ENCODE measurements around the gene HNRNPA2B1. TPM values are rescaled to one million over a fixed set of nuclear protein-coding genes. Genes with fewer than 3 reads are reported as not detected.
"Not testable (repeated sequence)": the region's sequence is repeated elsewhere in the genome, so short reads cannot be mapped to it uniquely, and the experiment has no call there.

HNRNPA2B1 gene
- total RNA-seq, 2 experiments from 2014 or later: 968 to 975 TPM

DNA sequence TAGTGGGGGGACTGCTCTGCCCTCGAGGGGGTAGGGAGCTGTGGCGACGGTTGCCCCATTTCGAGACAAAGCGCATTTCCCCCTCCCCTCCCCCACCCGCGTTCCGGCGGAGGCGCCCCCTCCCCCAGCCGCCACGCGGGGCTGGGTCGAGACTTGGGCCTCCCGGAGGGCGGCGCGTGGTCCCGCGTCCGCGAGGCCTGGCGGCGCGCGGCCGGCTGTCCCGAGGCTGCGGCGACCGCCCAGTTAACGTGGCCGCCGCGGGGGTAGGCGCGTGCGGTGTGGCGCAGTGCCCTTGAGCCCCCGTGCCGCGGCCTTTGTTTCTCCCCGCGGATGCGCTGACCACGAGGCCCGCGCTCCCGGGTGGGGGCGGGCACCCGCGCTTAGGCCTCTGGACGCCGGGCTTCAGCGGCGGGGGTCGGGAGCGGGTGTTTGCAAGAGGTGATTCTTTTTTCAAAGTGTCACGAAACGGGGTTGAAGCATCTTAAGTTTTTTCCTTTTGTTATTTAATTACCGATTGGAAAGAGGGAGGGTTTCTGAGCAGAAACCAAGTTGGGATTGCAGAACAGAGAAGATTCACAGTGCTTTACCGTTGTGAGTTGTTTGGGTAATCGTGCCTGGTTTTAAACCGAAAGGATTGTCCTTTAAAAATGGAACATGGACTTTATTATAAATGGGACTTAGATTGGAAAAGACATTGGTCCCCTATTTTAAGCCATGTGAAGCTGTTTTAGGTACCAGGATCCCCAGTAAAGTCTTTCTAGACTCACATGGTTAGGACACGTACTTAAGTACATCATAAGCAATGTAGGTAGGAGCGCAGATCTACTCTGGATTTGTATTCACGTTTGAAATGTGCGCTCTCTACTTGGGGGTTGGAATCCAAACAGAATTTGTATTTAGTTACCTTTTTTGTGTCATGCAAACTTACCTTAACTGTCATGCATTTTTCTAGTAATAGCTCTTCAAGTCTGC, 1.8 kb upstream of the HNRNPA2B1 start:
- peak overlapping the region; percentile 91 for H3K4me3 Mint-ChIP-seq
- H3K9me3 Mint-ChIP-seq: no peaks in the 10 kb centered on the region
- H3K27me3 Mint-ChIP-seq: peaks cover 24% of the 10 kb centered on the region
- peak; percentile 66 for DNase-seq
- H3K36me3 Mint-ChIP-seq: peaks cover 74% of the 10 kb centered on the region
- peaks cover 41% of the 10 kb centered on the region for H3K4me1 Mint-ChIP-seq
- H3K27ac Mint-ChIP-seq: peak overlapping the region; percentile 95

DNA sequence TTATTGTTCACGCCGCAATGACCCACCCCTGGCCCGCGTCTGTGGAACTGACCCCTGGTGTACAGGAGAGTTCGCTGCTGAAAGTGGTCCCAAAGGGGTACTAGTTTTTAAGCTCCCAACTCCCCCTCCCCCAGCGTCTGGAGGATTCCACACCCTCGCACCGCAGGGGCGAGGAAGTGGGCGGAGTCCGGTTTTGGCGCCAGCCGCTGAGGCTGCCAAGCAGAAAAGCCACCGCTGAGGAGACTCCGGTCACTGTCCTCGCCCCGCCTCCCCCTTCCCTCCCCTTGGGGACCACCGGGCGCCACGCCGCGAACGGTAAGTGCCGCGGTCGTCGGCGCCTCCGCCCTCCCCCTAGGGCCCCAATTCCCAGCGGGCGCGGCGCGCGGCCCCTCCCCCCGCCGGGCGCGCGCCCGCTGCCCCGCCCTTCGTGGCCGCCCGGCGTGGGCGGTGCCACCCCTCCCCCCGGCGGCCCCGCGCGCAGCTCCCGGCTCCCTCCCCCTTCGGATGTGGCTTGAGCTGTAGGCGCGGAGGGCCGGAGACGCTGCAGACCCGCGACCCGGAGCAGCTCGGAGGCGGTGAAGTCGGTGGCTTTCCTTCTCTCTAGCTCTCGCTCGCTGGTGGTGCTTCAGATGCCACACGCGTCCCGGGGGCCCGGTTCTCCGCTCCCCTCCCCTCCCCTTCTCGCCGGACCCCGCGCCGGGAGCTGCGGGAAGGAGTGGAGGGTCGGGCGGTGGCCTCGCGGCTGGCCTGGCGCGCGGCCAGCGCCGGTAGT, 887 bp upstream of the HNRNPA2B1 start, which contains the start of gene CBX3:
Gene CBX3 (plus strand): TSS at position 499 of the 772 bp plus-strand sequence. CDS start 1,254 bp downstream, outside the sequence.
- H3K36me3 Mint-ChIP-seq: peaks cover 76% of the 10 kb centered on the region
- H3K9me3 Mint-ChIP-seq: no peaks in the 10 kb centered on the region
- DNase-seq: peak; percentile 94
- peaks cover 24% of the 10 kb centered on the region for H3K27me3 Mint-ChIP-seq
- peak within 1 kb of the TSS; percentile 100 for H3K4me3 Mint-ChIP-seq
- H3K27ac Mint-ChIP-seq: peak within 1 kb of the TSS; percentile 100
- H3K4me1 Mint-ChIP-seq: peaks cover 38% of the 10 kb centered on the region

DNA sequence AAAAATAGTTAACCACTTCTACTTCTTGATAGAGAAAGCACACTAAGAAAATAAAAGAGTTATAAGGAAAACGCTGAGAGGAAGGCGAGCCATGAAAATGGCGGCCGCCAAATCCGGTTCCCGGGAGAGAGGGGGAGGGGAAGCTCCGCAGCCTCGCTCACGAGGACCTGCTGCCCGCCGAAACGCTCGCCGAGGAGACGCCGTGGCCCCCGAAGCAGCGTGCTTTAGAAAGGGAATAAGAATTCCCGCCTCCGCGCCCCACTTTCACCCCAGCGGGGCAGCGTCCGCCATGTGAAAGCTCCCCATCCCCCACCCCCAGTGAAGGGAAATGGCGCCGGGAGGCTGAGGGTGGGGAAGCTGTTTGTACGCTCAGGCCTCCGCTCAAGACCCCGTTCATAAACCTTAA, 505 bp downstream of the HNRNPA2B1 start:
- DNase-seq: peak; percentile 77
- Mint-ChIP-seq H3K27me3 (peaks cover 24% of the 10 kb centered on the region), H3K4me1 (peaks cover 37% of the 10 kb centered on the region), H3K27ac (peak overlapping the region; percentile 100), H3K9me3 (no peaks in the 10 kb centered on the region), H3K4me3 (peak overlapping the region; percentile 100), H3K36me3 (peaks cover 79% of the 10 kb centered on the region)

DNA sequence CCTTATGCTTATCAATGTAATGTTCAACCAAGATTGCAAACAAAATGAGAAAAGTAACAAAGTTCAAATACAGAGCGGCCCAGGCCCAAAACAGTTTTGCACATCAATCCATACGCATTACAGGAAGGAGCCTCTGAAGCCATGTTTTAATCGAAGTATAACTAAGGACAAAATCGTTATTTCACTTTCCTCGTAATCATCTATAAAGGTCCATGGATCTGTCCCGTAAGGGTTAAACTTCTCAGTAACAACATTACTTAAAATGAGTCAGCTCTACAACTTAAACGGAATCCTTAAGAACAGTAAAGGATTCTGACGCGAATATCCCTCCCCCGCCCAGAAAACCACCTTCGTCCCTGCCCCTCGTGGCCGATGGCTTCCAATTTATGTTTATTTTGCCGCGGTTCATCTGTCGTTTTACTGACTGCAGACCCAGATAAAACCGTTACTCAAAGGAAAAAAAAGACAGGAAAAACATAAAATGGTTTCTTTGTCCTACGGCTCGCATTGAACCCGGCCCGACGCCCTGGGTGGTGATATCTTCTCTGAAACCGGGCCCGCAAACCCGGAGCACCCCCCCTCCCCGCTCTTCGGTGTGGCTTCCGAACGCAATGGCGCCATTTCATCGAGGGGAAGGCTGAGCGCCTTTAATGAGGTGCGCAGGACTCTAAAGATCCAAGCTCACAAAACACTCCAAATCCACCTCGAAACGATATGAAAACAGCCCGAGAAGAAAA, 1.1 kb downstream of the HNRNPA2B1 start:
- H3K9me3 Mint-ChIP-seq: no peaks in the 10 kb centered on the region
- H3K4me3 Mint-ChIP-seq: peak overlapping the region; percentile 100
- peaks cover 35% of the 10 kb centered on the region for H3K4me1 Mint-ChIP-seq
- DNase-seq: peak; percentile 58
- peaks cover 78% of the 10 kb centered on the region for H3K36me3 Mint-ChIP-seq
- peak overlapping the region; percentile 100 for H3K27ac Mint-ChIP-seq
- H3K27me3 Mint-ChIP-seq: peaks cover 24% of the 10 kb centered on the region

DNA sequence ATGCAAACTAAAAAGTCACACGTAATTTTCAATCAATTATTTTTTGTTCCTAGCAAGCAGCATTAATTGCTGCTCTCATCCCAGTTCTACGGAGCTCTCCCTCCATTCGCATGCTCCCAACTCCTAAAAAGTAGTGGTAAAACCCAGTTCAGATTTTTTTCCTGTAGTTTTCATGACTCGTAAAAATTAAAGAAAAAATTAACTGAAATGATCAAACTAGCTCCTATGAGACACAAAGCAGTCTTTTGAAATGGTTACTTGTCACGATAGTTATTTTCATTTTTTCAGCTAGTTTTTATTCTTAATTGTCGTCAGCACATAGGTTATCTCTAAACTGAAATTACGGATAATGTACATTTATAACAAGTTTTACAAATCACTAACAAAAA, 1.8 kb downstream of the HNRNPA2B1 start:
- Mint-ChIP-seq H3K9me3 (no peaks in the 10 kb centered on the region), H3K4me1 (peaks cover 37% of the 10 kb centered on the region), H3K36me3 (peaks cover 79% of the 10 kb centered on the region), H3K27ac (peak overlapping the region; percentile 100), H3K27me3 (peaks cover 24% of the 10 kb centered on the region), H3K4me3 (peak overlapping the region; percentile 100)
- DNase-seq: no peak

DNA sequence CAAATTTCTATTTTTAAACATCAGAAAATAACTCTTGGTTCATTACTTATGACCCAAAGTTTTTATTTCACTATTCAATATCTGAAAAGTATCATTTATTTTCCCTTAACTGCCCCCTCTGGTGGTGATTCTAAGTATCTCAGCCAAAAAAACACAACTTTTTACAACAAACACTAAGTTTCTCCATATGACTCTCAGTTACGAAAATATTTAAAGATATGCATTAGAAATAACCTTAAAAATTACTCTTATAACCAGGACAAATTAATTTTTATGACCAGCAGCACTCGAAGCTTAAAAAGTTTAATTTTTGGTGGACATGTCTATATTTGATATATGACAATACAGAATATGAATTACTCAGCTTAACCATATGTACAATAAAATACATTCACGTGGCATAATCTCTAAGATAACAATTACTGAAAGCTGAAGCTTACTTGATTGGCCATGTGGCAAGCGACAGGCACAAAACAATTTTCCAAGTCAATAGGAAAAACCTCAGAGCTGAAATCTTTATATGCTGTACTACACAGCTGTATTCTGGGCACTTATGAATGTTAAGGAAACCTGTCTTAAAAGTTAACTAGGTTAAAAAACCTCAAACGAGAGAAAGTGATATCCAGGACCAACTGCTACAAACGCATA, 2.3 kb downstream of the HNRNPA2B1 start:
- peak overlapping the region; percentile 100 for H3K27ac Mint-ChIP-seq
- peaks cover 80% of the 10 kb centered on the region for H3K36me3 Mint-ChIP-seq
- peaks cover 41% of the 10 kb centered on the region for H3K4me1 Mint-ChIP-seq
- H3K4me3 Mint-ChIP-seq: peak overlapping the region; percentile 100
- no peak for DNase-seq
- H3K27me3 Mint-ChIP-seq: peaks cover 24% of the 10 kb centered on the region
- no peaks in the 10 kb centered on the region for H3K9me3 Mint-ChIP-seq

DNA sequence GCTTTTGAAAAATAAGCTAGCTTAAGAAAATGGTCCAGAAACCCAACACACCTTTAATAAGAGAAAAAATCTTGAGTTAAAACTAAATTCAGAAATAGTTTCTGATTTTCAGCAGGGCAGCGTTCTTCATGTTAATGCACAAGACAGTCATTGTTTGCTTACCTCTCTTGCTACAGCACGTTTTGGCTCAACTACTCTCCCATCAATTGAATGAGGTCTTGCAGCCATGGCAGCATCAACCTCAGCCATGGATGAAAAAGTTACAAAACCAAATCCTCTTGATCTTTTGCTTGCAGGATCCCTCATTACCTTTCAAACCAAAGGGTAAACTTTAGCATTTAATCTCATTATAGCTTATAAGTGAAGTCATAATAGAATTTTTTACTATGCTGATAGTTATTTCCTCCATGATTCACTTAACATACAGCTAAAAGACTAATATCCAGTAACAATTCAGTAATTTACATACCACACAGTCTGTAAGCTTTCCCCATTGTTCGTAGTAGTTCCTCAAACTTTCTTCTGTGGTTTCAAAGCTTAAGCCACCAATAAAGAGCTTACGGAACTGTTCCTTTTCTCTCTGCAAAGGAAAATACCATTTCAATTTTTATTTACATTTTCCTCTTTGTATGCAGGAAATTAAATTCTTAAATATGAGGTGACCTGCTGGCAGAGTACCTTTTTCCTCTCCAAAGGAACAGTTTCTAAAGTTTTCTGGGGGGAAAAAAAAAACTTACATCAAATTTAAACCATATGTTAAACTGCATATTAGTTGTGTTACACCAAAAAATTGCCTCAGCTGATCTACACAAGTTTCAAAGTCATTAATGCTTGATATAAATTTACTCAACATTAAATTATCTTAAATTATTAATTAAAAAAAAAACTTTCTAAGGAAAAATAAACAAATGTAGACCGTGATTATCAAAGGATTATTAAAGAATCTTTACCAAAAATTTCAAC, 3.1 kb downstream of the HNRNPA2B1 start:
- H3K4me1 Mint-ChIP-seq: peaks cover 47% of the 10 kb centered on the region
- DNase-seq: no peak
- no peaks in the 10 kb centered on the region for H3K9me3 Mint-ChIP-seq

DNA sequence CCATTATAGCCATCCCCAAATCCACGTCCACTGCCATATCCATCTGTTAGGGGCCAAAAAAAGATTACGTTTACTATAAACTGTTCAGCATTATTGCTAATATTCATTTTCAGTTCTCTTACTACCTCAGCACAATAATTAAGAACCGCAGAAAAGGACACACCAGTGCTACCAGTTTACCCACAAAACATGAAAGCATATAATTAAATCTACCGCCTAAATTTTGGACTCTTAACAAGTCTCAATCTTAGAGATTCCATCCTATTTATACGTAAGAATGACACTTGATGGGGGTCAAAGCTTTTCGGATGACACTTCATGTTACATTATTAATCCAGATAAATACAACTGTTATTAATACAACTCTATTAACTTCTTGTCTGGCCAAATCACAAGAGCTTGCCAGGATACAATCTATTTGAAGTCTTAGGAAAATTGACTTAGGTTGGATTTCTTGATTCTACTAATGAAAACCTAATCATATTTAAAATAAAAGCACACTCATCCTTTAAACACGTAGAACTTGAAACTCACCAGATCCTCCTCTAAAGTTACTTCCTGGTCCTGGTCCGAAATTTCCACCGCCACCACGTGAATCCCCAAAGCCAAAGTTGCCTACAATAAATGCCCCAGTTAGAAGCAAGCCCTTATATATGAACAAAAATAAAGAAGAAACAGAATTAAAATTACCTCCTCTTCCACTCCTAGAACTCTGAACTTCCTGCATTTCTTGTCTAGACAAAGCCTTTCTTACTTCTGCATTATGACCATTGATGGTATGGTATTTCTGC, 4.5 kb downstream of the HNRNPA2B1 start:
- no peak for DNase-seq
- Mint-ChIP-seq H3K27me3 (peaks cover 24% of the 10 kb centered on the region), H3K27ac (peak overlapping the region; percentile 89), H3K36me3 (peaks cover 93% of the 10 kb centered on the region), H3K9me3 (no peaks in the 10 kb centered on the region), H3K4me3 (peak overlapping the region; percentile 100), H3K4me1 (peaks cover 57% of the 10 kb centered on the region)

More for the DNA sequence above, 3.1 kb downstream of the HNRNPA2B1 start:
- Mint-ChIP-seq H3K36me3 (peaks cover 82% of the 10 kb centered on the region), H3K27ac (peak overlapping the region; percentile 100), H3K27me3 (peaks cover 24% of the 10 kb centered on the region), H3K4me3 (peak overlapping the region; percentile 100)

DNA sequence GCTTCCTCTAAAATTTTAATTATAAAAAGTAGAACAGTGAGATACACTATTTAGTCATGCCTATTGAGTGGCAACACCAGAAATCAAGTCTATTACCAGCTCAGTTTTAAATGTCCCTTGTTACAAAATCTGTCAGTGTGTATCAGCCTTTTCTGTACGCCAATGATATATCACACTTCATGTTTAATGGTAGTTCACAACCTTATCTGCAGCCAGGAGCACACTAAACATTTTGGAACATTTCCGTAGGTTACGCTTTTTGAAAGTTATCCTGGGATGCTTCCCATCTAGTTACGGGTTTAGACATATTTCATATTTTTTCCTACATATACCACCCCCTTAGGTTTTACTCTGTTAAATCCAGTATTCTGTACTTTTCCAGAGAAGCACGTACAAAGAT, 5.4 kb downstream of the HNRNPA2B1 start:
- peak overlapping the region; percentile 89 for H3K27ac Mint-ChIP-seq
- H3K9me3 Mint-ChIP-seq: no peaks in the 10 kb centered on the region
- H3K27me3 Mint-ChIP-seq: peaks cover 16% of the 10 kb centered on the region
- peaks cover 97% of the 10 kb centered on the region for H3K36me3 Mint-ChIP-seq
- peaks cover 60% of the 10 kb centered on the region for H3K4me1 Mint-ChIP-seq
- DNase-seq: no peak
- peak overlapping the region; percentile 100 for H3K4me3 Mint-ChIP-seq

DNA sequence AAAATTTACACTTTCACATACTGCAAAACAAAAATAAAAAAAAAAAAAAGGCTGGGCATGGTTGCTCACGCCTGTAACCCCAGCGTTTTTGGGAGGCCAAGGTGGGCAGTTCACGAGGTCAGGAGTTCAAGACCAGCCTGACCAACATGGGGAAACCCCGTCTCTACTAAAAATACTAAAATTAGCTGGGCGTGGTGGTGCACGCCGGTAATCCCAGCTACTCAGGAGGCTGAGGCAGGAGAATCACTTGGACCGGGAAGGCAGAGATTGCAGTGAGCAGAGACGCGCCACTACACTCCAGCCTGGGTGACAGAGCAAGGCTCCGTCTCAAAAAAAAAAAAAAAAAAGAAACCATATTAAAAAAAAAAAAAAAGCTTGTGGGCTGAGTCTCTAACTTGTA, 5.8 kb downstream of the HNRNPA2B1 start:
- Mint-ChIP-seq H3K36me3 (peaks cover 96% of the 10 kb centered on the region), H3K27me3 (peaks cover 12% of the 10 kb centered on the region), H3K4me1 (peaks cover 62% of the 10 kb centered on the region), H3K4me3 (peak overlapping the region; percentile 100), H3K27ac (peak overlapping the region; percentile 91)
- DNase-seq, H3K9me3 Mint-ChIP-seq: not testable (repeated sequence)

DNA sequence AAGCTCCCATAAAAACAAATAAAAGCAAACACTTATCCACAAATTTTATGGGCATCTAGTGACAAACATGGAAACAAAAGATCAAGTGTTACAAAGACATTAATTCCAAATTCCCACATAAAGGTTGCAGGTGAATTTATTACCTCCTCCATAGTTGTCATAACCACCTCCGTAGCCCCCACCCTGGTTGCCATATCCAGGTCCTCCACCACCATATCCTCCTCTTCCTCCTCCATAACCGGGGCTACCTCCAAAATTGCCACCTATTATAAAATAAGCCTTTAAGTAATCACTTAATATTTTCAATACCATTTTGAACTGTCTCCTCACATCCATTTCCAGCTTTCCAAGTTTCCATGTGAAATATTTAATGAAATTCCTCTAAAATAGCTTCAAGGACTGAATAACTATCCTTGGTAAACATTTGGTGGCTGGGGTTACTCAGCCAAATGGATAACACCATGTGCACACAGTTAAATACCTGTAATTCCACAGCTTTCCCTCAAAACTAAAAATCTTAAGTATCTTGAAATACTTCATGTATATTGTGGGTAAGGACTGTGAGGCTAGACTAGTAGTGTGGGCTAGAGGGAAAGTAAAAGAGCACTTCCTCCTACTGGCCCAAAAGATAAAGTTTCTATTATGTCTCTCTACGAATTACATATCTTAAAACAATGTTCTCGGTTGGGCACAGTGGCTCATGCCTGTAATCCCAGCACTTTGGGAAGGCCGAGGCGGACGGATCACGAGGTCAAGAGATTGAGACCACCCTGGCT, 6.9 kb downstream of the HNRNPA2B1 start:
- H3K27me3 Mint-ChIP-seq: peaks cover 10% of the 10 kb centered on the region
- peak overlapping the region; percentile 100 for H3K4me3 Mint-ChIP-seq
- H3K4me1 Mint-ChIP-seq: peaks cover 74% of the 10 kb centered on the region
- DNase-seq: no peak
- H3K27ac Mint-ChIP-seq: peak overlapping the region; percentile 91
- H3K9me3 Mint-ChIP-seq: no peaks in the 10 kb centered on the region
- H3K36me3 Mint-ChIP-seq: peaks cover 96% of the 10 kb centered on the region

DNA sequence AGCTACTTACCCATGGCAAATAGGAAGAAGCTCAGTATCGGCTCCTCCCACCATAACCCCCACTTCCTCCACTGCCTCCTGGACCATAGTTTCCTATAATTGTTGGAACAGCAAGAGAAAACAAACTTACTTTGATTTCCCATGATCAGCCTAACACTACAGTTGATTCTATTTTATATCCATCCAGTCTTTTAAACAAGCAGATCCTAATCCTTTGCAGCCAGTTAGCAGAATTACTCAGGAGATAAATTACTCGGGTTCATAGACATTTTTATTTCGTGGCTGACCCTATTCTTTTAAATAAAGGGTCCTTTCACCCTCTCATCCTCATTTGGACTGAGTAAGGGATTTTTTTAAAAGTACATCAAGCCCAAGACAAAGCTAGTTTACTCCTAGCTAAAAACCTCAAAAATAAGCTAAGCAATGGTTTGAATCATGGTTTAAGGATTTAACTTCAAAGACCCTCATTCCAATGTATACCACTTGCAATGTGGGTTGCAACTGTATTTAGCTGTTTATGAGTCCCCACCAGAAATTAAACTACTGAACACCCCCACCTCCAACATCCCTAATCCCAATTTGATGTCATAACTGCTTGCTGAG, 8.0 kb downstream of the HNRNPA2B1 start:
- no peak for DNase-seq
- peak overlapping the region; percentile 100 for H3K4me3 Mint-ChIP-seq
- H3K27ac Mint-ChIP-seq: peak overlapping the region; percentile 91
- no peaks in the 10 kb centered on the region for H3K9me3 Mint-ChIP-seq
- peaks cover 96% of the 10 kb centered on the region for H3K36me3 Mint-ChIP-seq
- peaks cover 10% of the 10 kb centered on the region for H3K27me3 Mint-ChIP-seq
- peaks cover 84% of the 10 kb centered on the region for H3K4me1 Mint-ChIP-seq
